HCT116 (cell line): Measurements from ENCODE around the gene TMEM9.

Source experiments
- CTCF ChIP-seq, 3 experiments: fragments of 200-600 bp in 1 of 3; sonication (generic) in 1 of 3; IDR thresholded peaks in 2 of 3; conservative IDR thresholded peaks in 1 of 3; 2 replicates each; pipeline ENCODE4 v1.5.1; 2012 to 2017; ENCODE audit warnings: low read depth in 2 of 3, low read length in 2 of 3, antibody characterized with exemption in 1 of 3, borderline replicate concordance in 1 of 3, control low read depth in 1 of 3, mild to moderate bottlenecking in 1 of 3, mixed read lengths in 1 of 3, mixed run types in 1 of 3, moderate library complexity in 1 of 3; ENCODE audit not compliant: insufficient read depth in 1 of 3
- JUND ChIP-seq: IDR thresholded peaks from 2 replicates; pipeline ENCODE4 v1.6.1; 2012
- POLR2A ChIP-seq: IDR thresholded peaks from 2 replicates; pipeline ENCODE4 v1.7.0; 2011; ENCODE audit warnings: borderline replicate concordance; ENCODE audit not compliant: insufficient read depth, insufficient read length; ENCODE audit errors: extremely low read depth
- RAD21 ChIP-seq: IDR thresholded peaks from 2 replicates; pipeline ENCODE4 v1.6.1; 2012; ENCODE audit warnings: low read depth, mild to moderate bottlenecking

GRCh38 chr1:201153474-201154388 is 543 bp downstream of the TMEM9 start:
- TF ChIP-seq POLR2A = no peak
- no peak for TF ChIP-seq CTCF (IDR thresholded peaks at IDR 0.05 in 2 of 3, conservative IDR thresholded peaks at IDR 0.05 in 1 of 3; ENCODE audit: borderline replicate concordance in 1 of 3, insufficient read depth in 1 of 3, low read depth in 2 of 3, low read length in 2 of 3)
- TF ChIP-seq JUND = no peak
- no peak for TF ChIP-seq RAD21
